HG03103 (cell line): ENCODE data around the gene PRKCD.
A peak's percentile ranks its signal among the peaks of the same experiment; 100 is the strongest.

Experiments
- ATAC-seq: cut with Tn5 transposase; IDR thresholded peaks from one replicate; pipeline ENCODE4 v1.9.1; 2021; ENCODE audit warnings: low read depth; ENCODE audit not compliant: unreplicated experiment

Gene PRKCD

GRCh38 chr3:53211706-53212702 is 51.0 kb downstream of the PRKCD start:
- ATAC-seq = no peak

GRCh38 chr3:53213276-53213675 is 52.3 kb downstream of the PRKCD start:
- no peak for ATAC-seq

GRCh38 chr3:53215816-53216215 is 54.8 kb downstream of the PRKCD start:
- ATAC-seq = no peak

GRCh38 chr3:53216723-53217122 is 55.7 kb downstream of the PRKCD start:
- no peak for ATAC-seq

- no peak for ATAC-seq
Observed at GRCh38 chr3:53217175-53217574, 56.2 kb downstream of the PRKCD start.

- ATAC-seq = no peak
Observed at GRCh38 chr3:53218131-53218530, 57.1 kb downstream of the PRKCD start.

- ATAC-seq = peak; percentile 71
Observed at GRCh38 chr3:53219895-53220483, 59.0 kb downstream of the PRKCD start.

GRCh38 chr3:53221345-53221744 is 60.3 kb downstream of the PRKCD start:
- ATAC-seq = no peak

GRCh38 chr3:53221827-53222182 is 60.8 kb downstream of the PRKCD start:
- ATAC-seq = no peak

GRCh38 chr3:53222183-53222901 is 61.3 kb downstream of the PRKCD start:
- ATAC-seq = no peak

GRCh38 chr3:53223025-53223424 is 62.0 kb downstream of the PRKCD start:
- ATAC-seq = no peak

GRCh38 chr3:53223541-53223966 is 62.5 kb downstream of the PRKCD start:
- ATAC-seq = no peak

- ATAC-seq = no peak
Observed at GRCh38 chr3:53224026-53224425, 63.0 kb downstream of the PRKCD start.

GRCh38 chr3:53224536-53224935 is 63.5 kb downstream of the PRKCD start:
- no peak for ATAC-seq

GRCh38 chr3:53225181-53225580 is 64.2 kb downstream of the PRKCD start:
- no peak for ATAC-seq

- no peak for ATAC-seq
Observed at GRCh38 chr3:53225651-53226050, 64.6 kb downstream of the PRKCD start.

- no peak for ATAC-seq
Observed at GRCh38 chr3:53226142-53226840, 65.3 kb downstream of the PRKCD start.

- ATAC-seq = no peak
Observed at GRCh38 chr3:53226841-53227407, 65.9 kb downstream of the PRKCD start.

GRCh38 chr3:53227993-53228885 is 67.2 kb downstream of the PRKCD start:
- ATAC-seq = no peak
